ENCODE data around the gene KIF4A.

GRCh38 chrX:70354716-70355115 lies 64.8 kb downstream of the KIF4A start:
- TF ChIP-seq CTCF (IDR thresholded peaks at IDR 0.05) (no peak), ZFX (IDR thresholded peaks at IDR 0.05; ENCODE audit: borderline replicate concordance) (no peak)

Data from 22Rv1 (cell line).